GM18511 (cell line): ENCODE measurements around the gene BDH1.
"Not testable (repeated sequence)": the region's sequence is repeated elsewhere in the genome, so short reads cannot be mapped to it uniquely, and the experiment has no call there.

Source experiments
- ATAC-seq: cut with Tn5 transposase; IDR thresholded peaks from one replicate; pipeline ENCODE4 v1.9.1; 2021; ENCODE audit warnings: mild to moderate bottlenecking, moderate library complexity; ENCODE audit not compliant: unreplicated experiment

Gene BDH1

GRCh38 chr3:197555281-197556261, at the start of gene BDH1:
TSS of gene BDH1 (minus strand) at chr3:197555968. CDS start at chr3:197546443, 9,525 bp downstream.
- peak; percentile 43 for ATAC-seq

GRCh38 chr3:197603317-197603933, 47.7 kb upstream of the BDH1 start:
- ATAC-seq: no peak

GRCh38 chr3:197602351-197602750, 46.6 kb upstream of the BDH1 start:
- not testable (repeated sequence) for ATAC-seq

- ATAC-seq: not testable (repeated sequence)
Measured at GRCh38 chr3:197601566-197601840, 45.7 kb upstream of the BDH1 start.

GRCh38 chr3:197600796-197601565, 45.2 kb upstream of the BDH1 start:
- ATAC-seq: no peak

- peak; percentile 78 for ATAC-seq
Measured at GRCh38 chr3:197599089-197599765, 43.5 kb upstream of the BDH1 start.

GRCh38 chr3:197598404-197598980, 42.7 kb upstream of the BDH1 start:
- ATAC-seq: no peak

GRCh38 chr3:197597335-197597734, 41.6 kb upstream of the BDH1 start:
- no peak for ATAC-seq

GRCh38 chr3:197595470-197596185, 39.9 kb upstream of the BDH1 start:
- no peak for ATAC-seq

- ATAC-seq: no peak
Measured at GRCh38 chr3:197593046-197593380, 37.2 kb upstream of the BDH1 start.

- no peak for ATAC-seq
Measured at GRCh38 chr3:197592361-197593045, 36.7 kb upstream of the BDH1 start.

GRCh38 chr3:197591816-197592215, 36.0 kb upstream of the BDH1 start:
- ATAC-seq: no peak

- no peak for ATAC-seq
Measured at GRCh38 chr3:197590313-197590962, 34.7 kb upstream of the BDH1 start.

GRCh38 chr3:197589545-197589944, 33.8 kb upstream of the BDH1 start:
- no peak for ATAC-seq

- ATAC-seq: not testable (repeated sequence)
Measured at GRCh38 chr3:197586768-197587167, 31.0 kb upstream of the BDH1 start.

GRCh38 chr3:197586181-197586580, 30.4 kb upstream of the BDH1 start:
- no peak for ATAC-seq

GRCh38 chr3:197584733-197585132, 29.0 kb upstream of the BDH1 start:
- ATAC-seq: no peak

- no peak for ATAC-seq
Measured at GRCh38 chr3:197583371-197583770, 27.6 kb upstream of the BDH1 start.

GRCh38 chr3:197580253-197580691, 24.5 kb upstream of the BDH1 start:
- ATAC-seq: no peak
